Natural killer cell treated with Interleukin-12 subunit alpha and Interleukin-12 subunit beta and Interleukin-15 and Interleukin-18, amount 100 ng/mL, for 72 hours (primary cell): ENCODE results near the gene ABLIM3. TPM values are rescaled to one million over a fixed set of nuclear protein-coding genes. Genes with fewer than 3 reads are reported as not detected.

ENCODE experiments used
- ATAC-seq, 2 donors: fragments of 150-1000 bp; cut with Tn5 transposase in 1 of 2; sonication (Bioruptor Pico), chemical (Tn5 transposase) in 1 of 2; 2 replicates each; pipeline ENCODE4 v1.10.0; 2021
- DNase-seq: peaks from one replicate; pipeline ENCODE4 v3.0.0; 2022; ENCODE audit warnings: low spot score
- H3K27ac Mint-ChIP-seq, 2 donors: 1 replicate in 1 of 2; 2 replicates in 1 of 2; pipeline ENCODE4 v1.8.0; 2022; ENCODE audit warnings: mixed read lengths in 2 of 2, mild to moderate bottlenecking in 1 of 2, moderate library complexity in 1 of 2
- H3K27me3 Mint-ChIP-seq, 2 donors: 1 replicate in 1 of 2; 2 replicates in 1 of 2; pipeline ENCODE4 v1.8.0; 2022; ENCODE audit warnings: mixed read lengths in 2 of 2
- H3K36me3 Mint-ChIP-seq: one replicate; pipeline ENCODE4 v1.8.0; 2022; ENCODE audit warnings: mixed read lengths
- H3K4me1 Mint-ChIP-seq, 2 donors: 1 replicate in 1 of 2; 2 replicates in 1 of 2; pipeline ENCODE4 v1.8.0; 2022; ENCODE audit warnings: low read depth in 2 of 2, mixed read lengths in 2 of 2, mild to moderate bottlenecking in 1 of 2
- H3K4me3 Mint-ChIP-seq: one replicate; pipeline ENCODE4 v1.8.0; 2022; ENCODE audit warnings: mixed read lengths
- H3K9me3 Mint-ChIP-seq: 2 replicates; pipeline ENCODE4 v1.8.0; 2022; ENCODE audit warnings: mixed read lengths
- total RNA-seq, 2 donors: library from RNA; stranded (reverse); gene quantifications; one replicate each; pipeline ENCODE4 v1.2.3, GENCODE V29; 2022

The ABLIM3 gene
- total RNA-seq, 2 donors from 2014 or later = not detected

DNA sequence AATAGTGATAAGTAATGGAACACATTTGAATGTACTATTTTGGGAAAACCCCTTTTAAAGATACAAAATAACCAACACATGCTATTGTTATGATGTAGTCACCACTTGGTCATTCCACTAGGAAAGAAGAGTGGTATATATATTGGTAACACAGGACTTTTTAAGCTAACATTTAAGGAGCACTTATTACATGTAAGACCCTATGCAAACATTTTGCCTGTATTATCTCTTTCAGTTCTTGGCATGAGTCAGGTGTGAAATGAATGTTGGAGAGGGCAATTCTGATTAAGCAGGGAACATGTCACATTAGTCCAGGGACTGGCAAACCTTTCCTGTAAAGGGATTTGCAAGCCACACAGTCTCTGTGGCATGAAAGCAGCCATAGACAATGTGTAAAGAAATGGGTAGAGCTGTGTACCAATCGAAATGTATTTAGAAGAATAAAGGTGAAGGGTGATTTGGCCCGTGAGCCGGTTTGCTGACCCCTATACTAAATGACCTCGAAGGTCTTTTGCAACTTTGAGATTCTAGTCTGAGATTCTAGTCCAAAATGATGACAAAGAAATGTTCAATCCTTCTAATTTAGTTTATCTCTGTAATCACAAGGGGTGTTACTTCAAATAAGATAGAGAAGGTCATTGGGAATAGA lies 15.3 kb downstream of the ABLIM3 start:
- no peak overlapping the region for H3K4me3 Mint-ChIP-seq

GRCh38 chr5:149157330-149157729 lies 16.0 kb downstream of the ABLIM3 start:
- Mint-ChIP-seq H3K27me3 (peaks cover 17 to 71% of the 10 kb centered on the region in 2 donors), H3K4me1 (no peaks in the 10 kb centered on the region), H3K36me3 (no peaks in the 10 kb centered on the region), H3K27ac (no peak overlapping the region), H3K9me3 (no peaks in the 10 kb centered on the region), H3K4me3 (no peak overlapping the region)
- DNase-seq = no peak
- ATAC-seq = no peak

More for the DNA sequence above, 15.3 kb downstream of the ABLIM3 start:
- DNase-seq (no peak), ATAC-seq (no peak)
- Mint-ChIP-seq H3K36me3 (no peaks in the 10 kb centered on the region), H3K4me1 (no peaks in the 10 kb centered on the region), H3K27me3 (peaks cover 17 to 70% of the 10 kb centered on the region in 2 donors), H3K9me3 (no peaks in the 10 kb centered on the region), H3K27ac (no peak overlapping the region)

- DNase-seq = no peak
- Mint-ChIP-seq H3K4me1 (no peaks in the 10 kb centered on the region), H3K4me3 (no peak overlapping the region), H3K9me3 (no peaks in the 10 kb centered on the region), H3K36me3 (no peaks in the 10 kb centered on the region), H3K27ac (no peak overlapping the region), H3K27me3 (peaks cover 10 to 46% of the 10 kb centered on the region in 2 donors)
- ATAC-seq = no peak
Observed at GRCh38 chr5:149160291-149160787, 19.0 kb downstream of the ABLIM3 start.

DNA sequence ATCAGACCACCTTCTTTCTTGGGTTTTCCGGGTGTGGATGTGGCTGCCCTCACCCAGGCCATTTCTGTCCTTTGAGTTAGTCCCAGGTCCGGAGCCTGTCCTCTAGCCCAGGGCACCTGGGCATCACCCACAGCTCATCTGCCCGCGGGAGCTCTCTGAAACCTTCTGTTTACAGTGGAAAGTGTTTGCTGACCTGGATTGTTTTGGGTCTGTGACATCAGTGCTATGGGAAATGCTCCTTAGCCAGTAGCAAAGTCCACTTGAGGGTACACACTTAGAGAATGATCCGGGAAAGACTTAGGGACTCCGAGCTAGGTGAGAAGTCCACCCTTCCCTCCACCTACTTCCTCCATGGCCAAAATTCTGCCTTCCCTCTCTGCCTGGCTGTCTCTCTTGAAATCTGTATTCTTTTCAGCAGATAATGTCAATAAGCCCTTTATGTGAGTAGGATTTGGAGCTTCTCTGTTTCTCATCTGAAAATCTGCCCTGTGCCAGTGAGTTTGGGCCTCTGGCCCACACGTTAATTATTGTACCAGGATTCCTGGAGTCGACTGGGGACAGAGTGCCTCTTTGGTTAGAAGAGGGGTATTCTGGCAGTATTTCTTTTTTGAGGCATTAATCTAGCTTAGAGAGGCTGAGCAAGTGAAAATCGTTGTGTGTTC lies 19.9 kb downstream of the ABLIM3 start:
- Mint-ChIP-seq H3K27ac (no peak overlapping the region), H3K27me3 (peaks cover 7 to 39% of the 10 kb centered on the region in 2 donors), H3K9me3 (no peaks in the 10 kb centered on the region), H3K36me3 (no peaks in the 10 kb centered on the region), H3K4me1 (no peaks in the 10 kb centered on the region), H3K4me3 (no peak overlapping the region)
- DNase-seq (no peak), ATAC-seq (no peak)

- Mint-ChIP-seq H3K27me3 (peaks cover 11 to 33% of the 10 kb centered on the region in 2 donors), H3K36me3 (no peaks in the 10 kb centered on the region), H3K4me1 (no peaks in the 10 kb centered on the region), H3K9me3 (no peaks in the 10 kb centered on the region), H3K4me3 (no peak overlapping the region), H3K27ac (no peak overlapping the region)
- no peak for DNase-seq
- no peak for ATAC-seq
Observed at GRCh38 chr5:149161850-149162249, 20.6 kb downstream of the ABLIM3 start.

DNA sequence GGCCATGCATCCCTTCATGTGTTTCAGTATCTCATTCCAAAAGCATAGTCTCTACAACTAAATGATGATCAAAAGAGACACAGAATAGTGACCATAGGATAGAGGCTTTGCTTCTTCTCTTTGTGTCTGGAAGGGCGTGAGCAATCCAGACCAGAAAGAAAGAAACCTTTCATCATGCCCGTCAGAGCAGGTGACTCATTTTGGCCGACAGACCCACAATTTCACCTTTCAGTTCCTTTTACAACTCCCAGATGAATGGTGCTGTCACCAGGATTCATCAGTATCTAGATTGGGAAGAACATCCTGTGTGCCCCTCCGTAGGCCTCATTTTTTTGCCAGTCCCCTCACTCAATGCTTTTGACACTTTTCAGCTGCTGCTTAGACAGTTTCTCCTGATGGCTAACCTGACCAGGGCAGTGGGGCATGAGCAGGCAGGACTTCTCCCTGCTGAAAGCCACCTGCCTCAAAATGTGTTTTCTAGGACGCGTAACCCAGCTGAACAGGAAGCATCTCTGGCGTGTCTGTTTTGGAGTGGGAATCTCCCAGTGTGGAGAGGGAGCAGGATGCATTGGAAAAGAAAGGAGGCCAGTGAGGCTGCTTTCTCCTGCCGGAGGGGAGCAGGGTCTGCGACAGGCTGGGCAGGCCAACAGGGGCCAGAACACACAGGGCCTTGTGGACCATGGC lies 21.2 kb downstream of the ABLIM3 start:
- Mint-ChIP-seq H3K27me3 (peaks cover 11 to 35% of the 10 kb centered on the region in 2 donors), H3K27ac (no peak overlapping the region), H3K4me1 (no peaks in the 10 kb centered on the region), H3K4me3 (no peak overlapping the region), H3K9me3 (no peaks in the 10 kb centered on the region), H3K36me3 (no peaks in the 10 kb centered on the region)
- no peak for ATAC-seq
- no peak for DNase-seq

GRCh38 chr5:149164731-149165130 lies 23.4 kb downstream of the ABLIM3 start:
- no peak for ATAC-seq
- Mint-ChIP-seq H3K4me3 (no peak overlapping the region), H3K27ac (no peak overlapping the region), H3K36me3 (no peaks in the 10 kb centered on the region), H3K4me1 (no peaks in the 10 kb centered on the region), H3K27me3 (peaks cover 16 to 27% of the 10 kb centered on the region in 2 donors), H3K9me3 (no peaks in the 10 kb centered on the region)
- no peak for DNase-seq

GRCh38 chr5:149166128-149166527 lies 24.8 kb downstream of the ABLIM3 start:
- DNase-seq (no peak), ATAC-seq (no peak)
- Mint-ChIP-seq H3K27ac (no peak overlapping the region), H3K36me3 (no peaks in the 10 kb centered on the region), H3K4me3 (no peak overlapping the region), H3K4me1 (no peaks in the 10 kb centered on the region), H3K9me3 (no peaks in the 10 kb centered on the region), H3K27me3 (peaks cover 21 to 35% of the 10 kb centered on the region in 2 donors)

- no peak for ATAC-seq
- H3K9me3 Mint-ChIP-seq = no peaks in the 10 kb centered on the region
Observed at GRCh38 chr5:149166591-149167100, 25.4 kb downstream of the ABLIM3 start.

GRCh38 chr5:149168276-149168906 lies 27.1 kb downstream of the ABLIM3 start:
- no peak for ATAC-seq
- H3K27me3 Mint-ChIP-seq = peaks cover 24 to 38% of the 10 kb centered on the region in 2 donors
- H3K4me1 Mint-ChIP-seq = no peaks in the 10 kb centered on the region
- DNase-seq = no peak
- H3K9me3 Mint-ChIP-seq = no peaks in the 10 kb centered on the region
- no peaks in the 10 kb centered on the region for H3K36me3 Mint-ChIP-seq
- no peak overlapping the region for H3K27ac Mint-ChIP-seq
- no peak overlapping the region for H3K4me3 Mint-ChIP-seq

More at GRCh38 chr5:149166591-149167100, 25.4 kb downstream of the ABLIM3 start:
- Mint-ChIP-seq H3K4me1 (no peaks in the 10 kb centered on the region), H3K36me3 (no peaks in the 10 kb centered on the region), H3K27ac (no peak overlapping the region), H3K4me3 (no peak overlapping the region), H3K27me3 (peaks cover 21 to 31% of the 10 kb centered on the region in 2 donors)
- DNase-seq = no peak

DNA sequence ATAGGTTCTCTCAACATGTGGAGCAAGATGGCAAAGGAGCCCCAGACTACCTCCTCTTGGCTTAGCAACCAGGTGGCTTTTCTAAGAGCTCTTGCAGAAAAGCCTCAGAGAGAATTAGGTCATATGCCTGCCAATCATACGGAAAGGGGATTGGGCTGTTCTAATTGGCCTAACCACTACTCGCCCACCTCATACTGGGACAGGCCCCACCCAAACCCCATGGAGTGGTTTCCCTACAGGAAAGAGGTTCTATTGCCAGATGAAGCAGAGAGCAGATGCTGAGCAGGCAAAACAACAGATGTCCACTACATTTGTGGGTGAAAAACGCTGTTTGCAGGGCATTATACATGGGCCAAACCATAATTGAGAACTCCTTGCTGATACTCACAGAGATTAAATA lies 29.0 kb downstream of the ABLIM3 start:
- Mint-ChIP-seq H3K27ac (no peak overlapping the region), H3K9me3 (no peaks in the 10 kb centered on the region), H3K27me3 (peaks cover 24 to 38% of the 10 kb centered on the region in 2 donors), H3K36me3 (no peaks in the 10 kb centered on the region), H3K4me3 (no peak overlapping the region), H3K4me1 (no peaks in the 10 kb centered on the region)
- DNase-seq = no peak
- no peak for ATAC-seq

GRCh38 chr5:149172261-149172660 lies 31.0 kb downstream of the ABLIM3 start:
- Mint-ChIP-seq H3K27ac (no peak overlapping the region), H3K4me3 (no peak overlapping the region), H3K4me1 (no peaks in the 10 kb centered on the region), H3K36me3 (no peaks in the 10 kb centered on the region), H3K9me3 (no peaks in the 10 kb centered on the region), H3K27me3 (peaks cover 27 to 49% of the 10 kb centered on the region in 2 donors)
- ATAC-seq (peak in 1 of 2 donors; percentile 73), DNase-seq (no peak)

- Mint-ChIP-seq H3K36me3 (no peaks in the 10 kb centered on the region), H3K4me3 (no peak overlapping the region), H3K4me1 (no peaks in the 10 kb centered on the region), H3K27me3 (peaks cover 25 to 46% of the 10 kb centered on the region in 2 donors), H3K9me3 (no peaks in the 10 kb centered on the region), H3K27ac (no peak overlapping the region)
- DNase-seq = no peak
- no peak for ATAC-seq
Observed at GRCh38 chr5:149172709-149173505, 31.6 kb downstream of the ABLIM3 start.
